BJ (cell line): ENCODE measurements around the gene PRDM4. TPM values are rescaled to one million over a fixed set of nuclear protein-coding genes. Genes with fewer than 3 reads are reported as not detected.

Source experiments
- CTCF ChIA-PET: fragments of 350-600 bp; formaldehyde crosslinking; extraction: SDS; loops from one replicate; lab custom pipeline; 2021; ENCODE audit warnings: antibody characterized with exemption, inconsistent platforms; lab: Yijun Ruan, JAX
- POLR2A ChIA-PET: fragments of 300-600 bp; sonication (Branson Sonifier 250); formaldehyde crosslinking; extraction: SDS; loops from one replicate; lab custom pipeline; 2021; ENCODE audit warnings: antibody characterized with exemption; lab: Charles Lee
- DNase-seq: peaks from one replicate; pipeline ENCODE4 v3.0.0-alpha.2; 2011; ENCODE audit warnings: low read depth
- H3K27me3 ChIP-seq: 2 replicates; pipeline ENCODE4 v1.6.0; 2011; ENCODE audit warnings: low read length; ENCODE audit not compliant: control insufficient read depth, insufficient read depth
- H3K36me3 ChIP-seq: 2 replicates; pipeline ENCODE4 v1.5.1; 2011; ENCODE audit warnings: low read length; ENCODE audit not compliant: control insufficient read depth, insufficient read depth
- H3K4me3 ChIP-seq: 2 replicates; pipeline ENCODE4 v1.5.1; 2011; ENCODE audit warnings: low read depth, mild to moderate bottlenecking, control low read depth, low read length
- CTCF ChIP-seq: IDR thresholded peaks from 2 replicates; pipeline ENCODE4 v1.5.1; 2011; ENCODE audit warnings: low read depth, mild to moderate bottlenecking, control low read depth, inconsistent platforms, low read length, moderate library complexity; ENCODE audit not compliant: insufficient read depth
- polyA plus RNA-seq: library from polyadenylated mRNA; depleted of rRNA; stranded (reverse); fragments of >200 nt; gene quantifications from 2 replicates; pipeline ENCODE4 v1.2.3, GENCODE V29; 2011

The PRDM4 gene
- polyA plus RNA-seq, 1 experiment: 21.6 TPM

- Histone ChIP-seq H3K36me3 (no peaks in the 10 kb centered on the region), H3K27me3 (peaks cover 3% of the 10 kb centered on the region), H3K4me3 (no peak overlapping the region)
- TF ChIP-seq CTCF: no peak
- ChIA-PET POLR2A (no interaction called here), CTCF (no interaction called here)
- no peak for DNase-seq
Observed at GRCh38 chr12:107765316-107765715, 4.4 kb upstream of the PRDM4 start.

- Histone ChIP-seq H3K27me3 (peaks cover 3% of the 10 kb centered on the region), H3K4me3 (no peak overlapping the region), H3K36me3 (no peaks in the 10 kb centered on the region)
- CTCF ChIA-PET: no interaction called here
- POLR2A ChIA-PET: no interaction called here
- TF ChIP-seq CTCF: no peak
- no peak for DNase-seq
Observed at GRCh38 chr12:107764626-107765025, 3.7 kb upstream of the PRDM4 start.

- Histone ChIP-seq H3K27me3 (peaks cover 3% of the 10 kb centered on the region), H3K4me3 (no peak overlapping the region), H3K36me3 (peaks cover 2% of the 10 kb centered on the region; the same call in 1 of the 2 replicates)
- no peak for TF ChIP-seq CTCF
- DNase-seq: no peak
- ChIA-PET CTCF (interaction anchor here (0.7 kb wide), 1 partner anchor 37 kb away, joined by 4 read pairs; no protein-coding TSS in a partner anchor), POLR2A (no interaction called here)
Observed at GRCh38 chr12:107762874-107763273, 1.9 kb upstream of the PRDM4 start.

GRCh38 chr12:107761502-107761904, 566 bp upstream of the PRDM4 start:
- DNase-seq: no peak
- ChIA-PET POLR2A (no interaction called here), CTCF (no interaction called here)
- peaks cover 1% of the 10 kb centered on the region for H3K27me3 ChIP-seq
- H3K36me3 ChIP-seq: peaks cover 5% of the 10 kb centered on the region
- no peak for TF ChIP-seq CTCF
- H3K4me3 ChIP-seq: peak overlapping the region; percentile 62

- ChIA-PET CTCF (no interaction called here), POLR2A (no interaction called here)
- no peak for DNase-seq
- no peak for TF ChIP-seq CTCF
- H3K27me3 ChIP-seq: no peaks in the 10 kb centered on the region
- peaks cover 10% of the 10 kb centered on the region for H3K36me3 ChIP-seq
- H3K4me3 ChIP-seq: peak overlapping the region; percentile 91
Observed at GRCh38 chr12:107760207-107760808, 629 bp downstream of the PRDM4 start.
